Esophagus muscularis mucosa (tissue), 4 donors: Measurements from ENCODE around the gene SARNP. TPM values are rescaled to one million over a fixed set of nuclear protein-coding genes. Genes with fewer than 3 reads are reported as not detected.

Experiments used
- DNase-seq: peaks from one replicate; pipeline ENCODE4 v3.0.0-alpha.2; 2017; ENCODE audit errors: extremely low spot score
- H3K27ac ChIP-seq, 4 donors: fragments of 200-600 bp; sonication (generic); replicated peaks in 1 of 4; 1 replicate in 3 of 4; 2 replicates in 1 of 4; pipeline ENCODE4 v1.5.1; 2016 to 2019; ENCODE audit warnings: mild to moderate bottlenecking in 1 of 4
- H3K27me3 ChIP-seq, 4 donors: fragments of 200-600 bp; sonication (generic); one replicate each; pipeline versions ENCODE4 v1.5.1 to v1.6.0; 2016 to 2019
- H3K36me3 ChIP-seq, 4 donors: fragments of 200-600 bp; sonication (generic); one replicate each; pipeline ENCODE4 v1.5.1; 2016 to 2019
- H3K4me1 ChIP-seq, 4 donors: fragments of 200-600 bp; sonication (generic); one replicate each; pipeline ENCODE4 v1.5.1; 2016 to 2019
- H3K4me3 ChIP-seq, 4 donors: fragments of 200-600 bp; sonication (generic); 1 replicate in 2 of 4; 2 replicates in 2 of 4; pipeline ENCODE4 v1.5.1; 2016 to 2019; ENCODE audit warnings: mild to moderate bottlenecking in 4 of 4, moderate library complexity in 1 of 4
- H3K9me3 ChIP-seq, 4 donors: fragments of 200-600 bp; sonication (generic); 1 replicate in 3 of 4; 2 replicates in 1 of 4; pipeline ENCODE4 v1.5.1; 2016 to 2019
- EP300 ChIP-seq: sonication (generic); formaldehyde crosslinking; IDR thresholded peaks from one replicate; pipeline ENCODE4 v1.6.1; 2017; ENCODE audit warnings: antibody characterized with exemption
- POLR2A ChIP-seq: fragments of 450-650 bp; IDR thresholded peaks from one replicate; pipeline ENCODE4 v1.6.1; 2017; ENCODE audit warnings: antibody characterized with exemption, moderate library complexity, mild to moderate bottlenecking, low read depth
- POLR2AphosphoS5 ChIP-seq, 2 donors: sonication (generic); formaldehyde crosslinking; IDR thresholded peaks; one replicate each; pipeline ENCODE4 v1.6.1; 2017; ENCODE audit warnings: antibody characterized with exemption in 2 of 2
- WGBS: methylation state at CpG from one replicate; pipeline ENCODE4 v1.1.5; 2018; 5-methylcytosine and 5-hydroxymethylcytosine counted together
- intact Hi-C: fragments of 100-400 bp; cut with DNase I; formaldehyde crosslinking; loops from one replicate; pipeline ENCODE4 v1.15.1; 2023
- total RNA-seq, 4 donors: library from RNA; depleted of rRNA; stranded (reverse); fragments of >200 nt; gene quantifications; one replicate each; pipeline versions ENCODE4 v1.1.0 to v1.2.1, GENCODE V29; 2016
- TF ChIP-seq, protein P1 (sequence below), 3 experiments: fragments of 200-600 bp in 2 of 3; fragments of 450-650 bp in 1 of 3; sonication (generic) in 2 of 3; IDR thresholded peaks; one replicate each; pipeline ENCODE4 v1.5.1; 2017 to 2019; ENCODE audit warnings: antibody characterized with exemption in 3 of 3, mild to moderate bottlenecking in 2 of 3, moderate library complexity in 1 of 3

The SARNP gene
- total RNA-seq, 4 donors from 2014 or later: 57.7 to 78.0 (median 70.1) TPM

DNA sequence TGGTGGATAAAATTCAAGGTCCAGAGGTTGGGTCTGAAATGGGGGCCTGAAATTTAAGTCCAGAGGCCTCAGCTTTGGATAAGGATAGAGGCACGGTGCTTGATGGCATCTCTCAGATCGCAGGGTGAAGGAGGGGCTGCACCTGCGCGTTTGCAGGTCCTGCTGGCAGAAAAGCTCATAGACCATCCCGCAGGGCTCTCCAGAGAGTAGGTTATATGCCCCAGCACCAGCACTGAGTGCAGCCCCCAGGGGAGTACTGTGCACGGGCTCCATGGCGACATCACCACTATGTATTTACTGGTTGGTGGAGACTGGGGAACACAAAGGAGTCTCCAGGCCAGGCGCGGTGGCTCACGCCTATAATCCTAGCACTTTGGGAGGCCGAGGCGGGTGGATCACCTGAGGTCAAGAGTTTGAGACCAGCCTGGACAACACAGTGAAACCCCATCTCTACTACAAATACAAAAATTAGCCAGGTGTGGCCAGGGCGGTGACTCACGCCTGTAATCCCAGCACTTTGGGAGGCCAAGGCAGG lies 84.4 kb downstream of the SARNP start:
- no peak for DNase-seq
- WGBS: 88% methylated on average over 14 of the region's 14 CpGs
- Histone ChIP-seq H3K4me1 (peaks cover 23 to 43% (median 40%) of the 10 kb centered on the region in 4 donors), H3K4me3 (no peak overlapping the region), H3K27me3 (no peaks in the 10 kb centered on the region), H3K27ac (peak overlapping the region in 1 of 4 donors; percentile 8), H3K36me3 (no peaks in the 10 kb centered on the region), H3K9me3 (no peaks in the 10 kb centered on the region)
- TF ChIP-seq, protein P1, sequence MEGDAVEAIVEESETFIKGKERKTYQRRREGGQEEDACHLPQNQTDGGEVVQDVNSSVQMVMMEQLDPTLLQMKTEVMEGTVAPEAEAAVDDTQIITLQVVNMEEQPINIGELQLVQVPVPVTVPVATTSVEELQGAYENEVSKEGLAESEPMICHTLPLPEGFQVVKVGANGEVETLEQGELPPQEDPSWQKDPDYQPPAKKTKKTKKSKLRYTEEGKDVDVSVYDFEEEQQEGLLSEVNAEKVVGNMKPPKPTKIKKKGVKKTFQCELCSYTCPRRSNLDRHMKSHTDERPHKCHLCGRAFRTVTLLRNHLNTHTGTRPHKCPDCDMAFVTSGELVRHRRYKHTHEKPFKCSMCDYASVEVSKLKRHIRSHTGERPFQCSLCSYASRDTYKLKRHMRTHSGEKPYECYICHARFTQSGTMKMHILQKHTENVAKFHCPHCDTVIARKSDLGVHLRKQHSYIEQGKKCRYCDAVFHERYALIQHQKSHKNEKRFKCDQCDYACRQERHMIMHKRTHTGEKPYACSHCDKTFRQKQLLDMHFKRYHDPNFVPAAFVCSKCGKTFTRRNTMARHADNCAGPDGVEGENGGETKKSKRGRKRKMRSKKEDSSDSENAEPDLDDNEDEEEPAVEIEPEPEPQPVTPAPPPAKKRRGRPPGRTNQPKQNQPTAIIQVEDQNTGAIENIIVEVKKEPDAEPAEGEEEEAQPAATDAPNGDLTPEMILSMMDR (IDR thresholded peaks at IDR 0.05): no peak
- TF ChIP-seq POLR2A (no peak), POLR2AphosphoS5 (IDR thresholded peaks at IDR 0.05) (no peak), EP300 (no peak)
- intact Hi-C loops: no loop called here

DNA sequence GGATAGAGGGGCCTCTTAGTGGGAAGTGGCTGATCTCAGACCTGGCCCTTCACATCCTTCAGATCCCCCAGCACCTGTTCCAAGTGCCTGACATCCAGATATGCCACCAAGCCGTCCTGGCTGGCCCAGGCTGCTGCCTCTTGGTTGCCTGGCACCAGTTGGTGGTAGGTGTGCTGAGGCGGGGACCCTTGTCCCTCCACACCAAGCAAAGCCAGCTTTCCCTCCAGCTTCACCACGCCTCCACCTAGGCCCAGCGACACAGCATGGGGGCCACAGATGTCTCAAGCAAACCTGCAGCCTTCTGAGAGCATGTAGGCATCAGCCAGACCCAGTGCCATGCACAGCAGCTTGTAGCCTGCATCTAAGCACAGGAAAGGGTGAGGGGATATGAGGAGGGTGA lies 85.2 kb downstream of the SARNP start:
- DNase-seq: no peak
- no peak for TF ChIP-seq EP300
- TF ChIP-seq, protein P1 (IDR thresholded peaks at IDR 0.05): no peak
- no peak for TF ChIP-seq POLR2AphosphoS5 (IDR thresholded peaks at IDR 0.05)
- no peak for TF ChIP-seq POLR2A
- no peaks in the 10 kb centered on the region for H3K9me3 ChIP-seq
- peaks cover 0 to 2% (median under 1%) of the 10 kb centered on the region in 4 donors for H3K36me3 ChIP-seq
- peaks cover 20 to 43% (median 37%) of the 10 kb centered on the region in 4 donors for H3K4me1 ChIP-seq
- peak overlapping the region in 2 of 4 donors; percentile 20 to 99 for H3K27ac ChIP-seq
- H3K4me3 ChIP-seq: no peak overlapping the region
- intact Hi-C loops: no loop called here
- WGBS: 100% methylated on average over 2 of the region's 4 CpGs
- H3K27me3 ChIP-seq: no peaks in the 10 kb centered on the region

DNA sequence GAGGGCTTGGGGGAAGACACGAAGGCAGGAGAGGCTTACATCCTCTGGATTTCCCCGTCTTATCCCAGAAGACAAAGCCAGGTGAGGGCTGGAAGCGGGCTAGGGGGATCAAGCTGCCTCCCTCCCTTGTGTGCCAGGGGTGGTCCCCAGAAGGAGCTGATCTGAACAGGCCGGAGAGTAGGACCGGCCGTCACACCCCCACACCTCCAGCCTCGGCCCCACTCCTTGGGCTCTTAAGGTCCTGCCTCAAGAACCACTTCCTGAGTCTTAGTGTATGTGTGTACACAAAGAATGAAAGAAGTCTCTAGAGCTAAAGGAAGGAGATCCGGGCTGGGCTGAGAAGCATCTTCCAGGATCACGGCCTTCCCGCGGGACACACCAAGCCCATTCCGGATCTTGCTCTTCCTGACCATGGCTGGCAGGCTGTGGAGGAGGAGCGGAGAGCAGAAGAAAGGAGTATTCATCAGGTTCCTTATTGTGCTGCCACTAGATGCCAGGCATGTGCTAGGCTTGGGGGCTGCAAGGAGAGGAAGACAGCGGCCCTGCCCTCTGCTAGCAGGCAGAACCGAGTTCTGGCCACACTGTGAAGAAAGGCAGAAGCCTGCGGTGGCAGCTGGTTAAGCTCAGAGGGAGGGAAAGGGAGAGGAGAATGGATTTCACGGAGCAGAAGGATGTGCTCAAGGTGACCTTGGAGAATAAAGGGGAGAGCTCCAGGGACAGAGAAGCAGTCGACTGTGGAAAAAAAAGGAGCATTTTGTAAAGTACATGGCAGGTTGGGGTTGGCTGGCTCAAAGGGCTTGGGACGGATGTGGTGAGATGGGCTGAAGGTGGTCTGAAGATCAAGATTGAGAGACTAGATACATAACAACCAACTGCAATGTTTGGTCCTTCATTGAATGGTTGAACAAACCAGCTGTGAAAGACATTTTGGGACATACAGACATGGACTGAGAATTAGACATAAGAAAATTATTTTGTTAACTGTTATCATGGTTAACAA lies 87.4 kb downstream of the SARNP start:
- 1% methylated on average over 18 of the region's 19 CpGs for WGBS
- Histone ChIP-seq H3K36me3 (peaks cover 12 to 24% (median 20%) of the 10 kb centered on the region in 4 donors), H3K27me3 (no peaks in the 10 kb centered on the region), H3K27ac (peak overlapping the region; percentile 89 to 100 (median 98)), H3K4me3 (peak overlapping the region; percentile 73 to 98 (median 81)), H3K9me3 (no peaks in the 10 kb centered on the region), H3K4me1 (peaks cover 35 to 59% (median 53%) of the 10 kb centered on the region in 4 donors)
- TF ChIP-seq, protein P1 (IDR thresholded peaks at IDR 0.05): peak in 1 of 3 experiments; percentile 8
- TF ChIP-seq POLR2AphosphoS5 (IDR thresholded peaks at IDR 0.05) (peak in 1 of 2 donors; percentile 24), EP300 (no peak)
- no peak for DNase-seq
- intact Hi-C loops: no loop called here

DNA sequence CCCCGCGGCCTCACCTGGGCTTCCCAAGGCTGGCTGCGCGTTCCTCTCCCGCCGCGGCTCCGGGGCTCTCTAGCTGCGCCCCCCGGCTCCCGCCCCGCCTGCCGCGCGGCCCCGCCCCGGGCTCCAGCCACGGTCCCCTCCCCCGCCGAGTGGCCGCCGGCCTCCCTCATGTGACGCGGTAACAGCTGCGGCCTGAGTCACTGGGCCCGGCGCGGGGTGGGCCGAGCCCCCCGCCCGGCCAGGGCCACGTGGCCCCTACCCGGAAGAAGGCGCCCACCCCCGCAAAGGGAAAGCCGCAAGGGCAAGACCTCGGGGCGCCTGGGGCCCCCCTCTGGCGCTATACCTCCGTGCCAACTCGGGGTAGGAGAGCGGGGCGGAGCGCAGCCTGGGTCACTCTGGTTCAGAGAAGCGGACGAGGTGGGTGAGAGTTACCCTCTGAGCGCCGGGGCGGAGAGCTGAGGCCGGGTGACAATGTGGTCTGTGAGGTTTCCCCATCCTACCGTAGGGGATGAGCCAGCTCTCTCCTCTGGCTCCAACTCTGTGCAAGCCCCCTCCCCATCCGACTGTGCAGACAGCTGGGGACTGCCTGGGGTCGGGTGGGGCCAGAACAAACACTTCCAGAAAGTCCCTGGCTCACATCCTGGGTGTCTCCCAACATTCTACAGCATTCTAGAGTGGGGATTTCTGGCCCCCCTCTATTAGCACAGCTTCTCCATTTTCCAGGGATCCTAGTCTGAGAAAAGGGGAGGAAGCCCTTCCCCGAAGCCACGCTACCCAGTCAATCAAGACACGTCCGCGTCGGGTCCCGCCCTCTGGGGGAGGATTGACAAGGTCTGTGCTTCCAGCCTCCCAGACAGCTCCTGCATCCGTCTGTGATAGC lies 88.3 kb downstream of the SARNP start, which contains the start of gene CD63:
CD63 (minus strand) TSS at position 71 of the 880 bp plus-strand sequence. CDS start 668 bp downstream, outside the sequence.
- TF ChIP-seq POLR2A: peak; percentile 87
- peak; percentile 89 to 94 for TF ChIP-seq POLR2AphosphoS5 (IDR thresholded peaks at IDR 0.05)
- TF ChIP-seq, protein P1 (IDR thresholded peaks at IDR 0.05): peak in 1 of 3 experiments; percentile 9
- TF ChIP-seq EP300: peak; percentile 38
- Histone ChIP-seq H3K27ac (peak within 1 kb of the TSS; percentile 89 to 100 (median 98)), H3K9me3 (no peaks in the 10 kb centered on the region), H3K4me1 (peaks cover 44 to 69% (median 62%) of the 10 kb centered on the region in 4 donors), H3K36me3 (peaks cover 17 to 33% (median 30%) of the 10 kb centered on the region in 4 donors), H3K27me3 (no peaks in the 10 kb centered on the region), H3K4me3 (peak within 1 kb of the TSS; percentile 73 to 98 (median 81))
- intact Hi-C loops: no loop called here
- DNase-seq: peak; percentile 98
- 0% methylated on average over 21 of the region's 61 CpGs for WGBS
